ENCODE data around the gene SPG7.

SPG7 gene

DNA sequence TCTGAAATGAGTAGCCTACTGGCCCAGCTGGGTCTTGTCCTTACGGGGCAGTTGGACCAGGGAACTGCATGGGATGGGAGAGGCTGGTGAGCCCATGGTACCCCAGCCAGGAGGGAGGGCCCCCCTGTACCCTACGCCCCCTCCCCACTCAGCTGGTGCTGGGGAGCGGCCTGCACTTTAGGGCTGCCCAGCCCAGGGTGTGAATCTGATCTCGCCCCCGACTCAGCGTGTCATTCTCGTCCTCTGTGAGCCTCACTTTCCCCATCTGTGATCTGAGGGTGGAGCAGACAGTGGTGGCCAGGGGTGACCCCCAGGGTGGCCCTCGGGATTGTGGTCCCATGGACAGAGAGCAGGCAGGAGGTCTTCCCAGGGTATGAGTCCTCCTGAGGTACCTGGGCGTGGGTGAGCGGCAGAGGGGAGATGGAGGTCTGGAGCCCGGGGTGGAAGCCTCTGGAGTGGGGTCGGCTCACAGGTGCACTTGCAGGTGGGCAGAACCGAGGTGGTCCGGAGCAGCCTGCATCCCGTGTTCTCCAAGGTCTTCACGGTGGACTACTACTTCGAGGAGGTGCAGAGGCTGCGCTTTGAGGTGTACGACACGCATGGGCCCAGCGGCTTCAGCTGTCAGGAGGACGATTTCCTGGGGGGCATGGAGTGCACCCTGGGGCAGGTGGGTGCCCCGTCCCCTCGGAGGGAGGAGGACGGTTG lies 69.0 kb downstream of the SPG7 start:
- Histone ChIP-seq H3K9ac (ENCODE audit: low read length) (no peak overlapping the region), H3K4me3 (ENCODE audit: low read depth in 1 of 2, low read length in 2 of 2) (no peak overlapping the region), H3K27me3 (ENCODE audit: control insufficient read depth in 1 of 2, insufficient read depth in 2 of 2, low read length in 2 of 2) (peaks cover 18 to 50% of the 10 kb centered on the region in 2 donors), H3K9me3 (ENCODE audit: low read length) (no peaks in the 10 kb centered on the region), H3K36me3 (ENCODE audit: insufficient read depth, low read length) (no peaks in the 10 kb centered on the region), H3K4me1 (ENCODE audit: insufficient read depth, low read length) (no peaks in the 10 kb centered on the region), H3K27ac (ENCODE audit: low read depth, low read length) (no peak overlapping the region)

DNA sequence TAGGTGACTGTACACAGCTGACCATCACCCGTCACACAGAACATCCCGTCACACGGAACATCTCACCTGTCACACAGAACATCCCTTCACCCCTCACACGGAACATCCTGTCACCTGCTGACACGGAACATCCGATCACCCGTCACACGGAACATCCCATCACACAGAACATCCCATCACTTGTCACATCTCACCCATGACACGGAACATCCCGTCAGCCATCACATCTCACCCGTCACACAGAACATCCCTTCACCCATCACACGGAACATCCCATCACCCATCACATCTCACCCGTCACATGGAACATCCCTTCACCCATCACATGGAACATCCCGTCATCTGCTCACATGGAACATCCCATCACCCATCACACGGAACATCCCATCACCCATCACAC lies 71.1 kb downstream of the SPG7 start:
- Histone ChIP-seq H3K4me3 (ENCODE audit: low read depth in 1 of 2, low read length in 2 of 2) (no peak overlapping the region), H3K27ac (ENCODE audit: low read depth, low read length) (no peak overlapping the region), H3K9ac (ENCODE audit: low read length) (no peak overlapping the region), H3K36me3 (ENCODE audit: insufficient read depth, low read length) (no peaks in the 10 kb centered on the region), H3K9me3 (ENCODE audit: low read length) (no peaks in the 10 kb centered on the region), H3K4me1 (ENCODE audit: insufficient read depth, low read length) (no peaks in the 10 kb centered on the region), H3K27me3 (ENCODE audit: control insufficient read depth in 1 of 2, insufficient read depth in 2 of 2, low read length in 2 of 2) (peaks cover 3 to 33% of the 10 kb centered on the region in 2 donors)

- Histone ChIP-seq H3K9me3 (ENCODE audit: low read length) (no peaks in the 10 kb centered on the region), H3K27me3 (ENCODE audit: control insufficient read depth in 1 of 2, insufficient read depth in 2 of 2, low read length in 2 of 2) (peaks cover 0 to 18% of the 10 kb centered on the region in 2 donors), H3K36me3 (ENCODE audit: insufficient read depth, low read length) (no peaks in the 10 kb centered on the region), H3K4me3 (ENCODE audit: low read depth in 1 of 2, low read length in 2 of 2) (no peak overlapping the region), H3K4me1 (ENCODE audit: insufficient read depth, low read length) (no peaks in the 10 kb centered on the region), H3K27ac (ENCODE audit: low read depth, low read length) (no peak overlapping the region), H3K9ac (ENCODE audit: low read length) (no peak overlapping the region)
Measured at GRCh38 chr16:89581045-89581695, 73.0 kb downstream of the SPG7 start.

DNA sequence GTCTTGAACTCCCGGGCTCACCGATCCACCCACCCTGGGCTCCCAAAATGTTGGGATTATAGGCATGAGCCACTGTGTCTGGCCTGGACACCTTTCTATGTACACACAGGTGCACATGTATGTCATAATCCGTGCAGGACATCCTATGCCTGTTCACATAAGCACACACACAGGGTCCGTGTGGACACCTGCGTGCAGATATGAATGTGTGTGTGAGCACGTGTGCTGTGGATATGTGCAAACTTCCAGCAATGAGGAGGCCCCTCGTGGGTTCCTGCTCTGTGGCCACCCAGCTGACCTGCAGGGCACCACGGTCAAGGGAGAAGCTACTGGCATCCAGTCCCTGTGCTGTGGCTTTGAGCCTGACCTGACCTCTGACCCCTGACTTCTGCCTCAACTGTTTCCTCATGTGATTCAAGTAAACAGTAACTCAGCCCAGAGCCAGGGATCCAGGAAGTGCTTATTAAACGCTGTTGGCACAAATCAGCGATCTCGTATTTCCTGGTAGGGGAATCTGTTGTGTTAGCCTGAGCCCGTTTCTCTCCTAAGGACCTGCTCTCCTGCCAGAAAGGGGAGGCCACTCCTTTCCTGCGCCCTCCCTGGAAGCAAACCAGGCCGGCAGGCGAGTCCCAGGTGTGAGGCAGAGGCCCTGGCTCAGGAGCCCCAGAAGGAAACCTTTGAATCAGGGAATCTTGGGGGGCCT lies 73.8 kb downstream of the SPG7 start:
- Histone ChIP-seq H3K27me3 (ENCODE audit: control insufficient read depth in 1 of 2, insufficient read depth in 2 of 2, low read length in 2 of 2) (peaks cover 0 to 9% of the 10 kb centered on the region in 2 donors), H3K4me1 (ENCODE audit: insufficient read depth, low read length) (no peaks in the 10 kb centered on the region), H3K27ac (ENCODE audit: low read depth, low read length) (no peak overlapping the region), H3K36me3 (ENCODE audit: insufficient read depth, low read length) (no peaks in the 10 kb centered on the region), H3K4me3 (ENCODE audit: low read depth in 1 of 2, low read length in 2 of 2) (no peak overlapping the region), H3K9ac (ENCODE audit: low read length) (no peak overlapping the region), H3K9me3 (ENCODE audit: low read length) (no peaks in the 10 kb centered on the region)

GRCh38 chr16:89582614-89583196 lies 74.5 kb downstream of the SPG7 start:
- Histone ChIP-seq H3K36me3 (ENCODE audit: insufficient read depth, low read length) (no peaks in the 10 kb centered on the region), H3K4me1 (ENCODE audit: insufficient read depth, low read length) (no peaks in the 10 kb centered on the region), H3K27ac (ENCODE audit: low read depth, low read length) (no peak overlapping the region), H3K9me3 (ENCODE audit: low read length) (no peaks in the 10 kb centered on the region), H3K9ac (ENCODE audit: low read length) (no peak overlapping the region), H3K4me3 (ENCODE audit: low read depth in 1 of 2, low read length in 2 of 2) (no peak overlapping the region), H3K27me3 (ENCODE audit: control insufficient read depth in 1 of 2, insufficient read depth in 2 of 2, low read length in 2 of 2) (peaks cover 0 to 2% of the 10 kb centered on the region in 2 donors)

DNA sequence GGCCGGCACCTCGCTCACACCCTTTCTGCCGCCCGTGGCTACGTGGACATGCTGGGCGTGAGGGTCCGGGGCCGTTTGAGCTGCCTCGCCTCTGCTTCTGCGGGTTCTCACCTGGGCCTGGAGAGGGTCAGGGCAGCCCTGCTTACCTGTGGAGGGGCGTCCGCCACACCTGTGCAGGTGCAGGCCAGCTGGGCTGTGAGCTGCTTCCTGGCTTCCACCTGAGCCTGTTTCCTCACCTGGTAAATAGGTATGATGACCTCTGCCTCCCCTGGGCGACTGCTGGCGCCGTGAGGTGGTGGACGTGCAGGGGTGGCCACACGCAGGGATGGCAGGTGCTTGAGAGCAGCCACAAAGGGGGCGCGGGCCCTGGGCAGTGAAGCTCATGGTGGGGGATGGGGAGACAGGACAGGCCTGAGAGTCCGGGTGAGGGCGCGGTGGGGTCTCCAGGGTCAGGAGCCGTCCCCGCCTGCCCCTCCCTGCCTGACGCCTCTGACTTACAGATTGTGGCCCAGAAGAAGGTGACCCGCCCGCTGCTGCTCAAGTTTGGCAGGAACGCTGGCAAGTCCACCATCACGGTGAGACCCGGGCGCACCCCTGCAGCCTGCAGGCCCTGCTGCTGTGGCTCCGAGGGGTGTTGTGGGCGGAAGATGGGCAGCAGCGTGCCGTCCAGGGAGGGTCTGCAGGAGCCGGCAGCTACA lies 75.1 kb downstream of the SPG7 start:
- no peak overlapping the region for H3K9ac ChIP-seq (ENCODE audit: low read length)
- H3K27me3 ChIP-seq (ENCODE audit: control insufficient read depth in 1 of 2, insufficient read depth in 2 of 2, low read length in 2 of 2) = no peaks in the 10 kb centered on the region
- no peak overlapping the region for H3K4me3 ChIP-seq (ENCODE audit: low read depth in 1 of 2, low read length in 2 of 2)
- H3K9me3 ChIP-seq (ENCODE audit: low read length) = no peaks in the 10 kb centered on the region
- H3K27ac ChIP-seq (ENCODE audit: low read depth, low read length) = no peak overlapping the region
- H3K4me1 ChIP-seq (ENCODE audit: insufficient read depth, low read length) = no peaks in the 10 kb centered on the region
- H3K36me3 ChIP-seq (ENCODE audit: insufficient read depth, low read length) = no peaks in the 10 kb centered on the region

GRCh38 chr16:89583895-89584644 lies 75.9 kb downstream of the SPG7 start:
- Histone ChIP-seq H3K36me3 (ENCODE audit: insufficient read depth, low read length) (no peaks in the 10 kb centered on the region), H3K27me3 (ENCODE audit: control insufficient read depth in 1 of 2, insufficient read depth in 2 of 2, low read length in 2 of 2) (no peaks in the 10 kb centered on the region), H3K27ac (ENCODE audit: low read depth, low read length) (no peak overlapping the region), H3K9ac (ENCODE audit: low read length) (no peak overlapping the region), H3K9me3 (ENCODE audit: low read length) (no peaks in the 10 kb centered on the region), H3K4me1 (ENCODE audit: insufficient read depth, low read length) (no peaks in the 10 kb centered on the region), H3K4me3 (ENCODE audit: low read depth in 1 of 2, low read length in 2 of 2) (no peak overlapping the region)

GRCh38 chr16:89584768-89585549 lies 76.8 kb downstream of the SPG7 start:
- Histone ChIP-seq H3K36me3 (ENCODE audit: insufficient read depth, low read length) (no peaks in the 10 kb centered on the region), H3K4me3 (ENCODE audit: low read depth in 1 of 2, low read length in 2 of 2) (no peak overlapping the region), H3K9ac (ENCODE audit: low read length) (no peak overlapping the region), H3K27ac (ENCODE audit: low read depth, low read length) (no peak overlapping the region), H3K27me3 (ENCODE audit: control insufficient read depth in 1 of 2, insufficient read depth in 2 of 2, low read length in 2 of 2) (no peaks in the 10 kb centered on the region), H3K9me3 (ENCODE audit: low read length) (no peaks in the 10 kb centered on the region), H3K4me1 (ENCODE audit: insufficient read depth, low read length) (no peaks in the 10 kb centered on the region)

DNA sequence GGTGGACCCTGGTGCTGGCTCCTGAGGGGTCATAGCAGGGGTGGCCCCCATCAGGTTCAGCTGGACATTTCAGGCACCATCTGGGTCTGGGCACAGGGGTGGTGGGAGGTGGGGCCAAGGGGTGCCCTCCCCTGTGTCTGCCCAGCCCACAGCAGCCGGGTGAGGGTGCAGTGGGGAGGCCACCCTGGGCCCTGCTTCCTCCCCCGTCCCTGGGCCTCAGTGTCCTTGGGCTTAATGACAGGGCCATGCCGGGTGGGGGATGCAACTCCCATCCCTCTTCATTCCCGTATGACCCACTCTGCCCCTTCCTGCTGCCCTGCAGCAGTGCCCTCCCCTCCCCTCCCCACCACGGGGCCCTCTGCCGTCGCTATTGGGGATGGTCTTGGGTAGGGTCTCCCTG lies 78.0 kb downstream of the SPG7 start:
- H3K9me3 ChIP-seq (ENCODE audit: low read length) = no peaks in the 10 kb centered on the region
- H3K36me3 ChIP-seq (ENCODE audit: insufficient read depth, low read length) = no peaks in the 10 kb centered on the region
- H3K27me3 ChIP-seq (ENCODE audit: control insufficient read depth in 1 of 2, insufficient read depth in 2 of 2, low read length in 2 of 2) = no peaks in the 10 kb centered on the region
- no peak overlapping the region for H3K4me3 ChIP-seq (ENCODE audit: low read depth in 1 of 2, low read length in 2 of 2)
- H3K27ac ChIP-seq (ENCODE audit: low read depth, low read length) = no peak overlapping the region
- H3K9ac ChIP-seq (ENCODE audit: low read length) = no peak overlapping the region
- no peaks in the 10 kb centered on the region for H3K4me1 ChIP-seq (ENCODE audit: insufficient read depth, low read length)

GRCh38 chr16:89586853-89587252 lies 78.7 kb downstream of the SPG7 start:
- Histone ChIP-seq H3K9me3 (ENCODE audit: low read length) (no peaks in the 10 kb centered on the region), H3K4me1 (ENCODE audit: insufficient read depth, low read length) (no peaks in the 10 kb centered on the region), H3K27me3 (ENCODE audit: control insufficient read depth in 1 of 2, insufficient read depth in 2 of 2, low read length in 2 of 2) (no peaks in the 10 kb centered on the region), H3K4me3 (ENCODE audit: low read depth in 1 of 2, low read length in 2 of 2) (no peak overlapping the region), H3K36me3 (ENCODE audit: insufficient read depth, low read length) (no peaks in the 10 kb centered on the region), H3K9ac (ENCODE audit: low read length) (no peak overlapping the region), H3K27ac (ENCODE audit: low read depth, low read length) (no peak overlapping the region)

Data from muscle layer of colon (tissue), 2 donors.